Body of pancreas (tissue), 4 donors: ENCODE data around the gene EXOC3.

Experiments
- CTCF ChIP-seq, 7 experiments: fragments of 450-650 bp in 4 of 7; fragments of 200-600 bp in 3 of 7; sonication (generic) in 3 of 7; IDR thresholded peaks; one replicate each; pipeline ENCODE4 v1.5.1; 2016 to 2019; ENCODE audit warnings: antibody characterized with exemption in 7 of 7
- POLR2A ChIP-seq, 3 donors: fragments of 450-650 bp; IDR thresholded peaks; one replicate each; pipeline ENCODE4 v1.6.1; 2016; ENCODE audit warnings: antibody characterized with exemption in 3 of 3, mild to moderate bottlenecking in 2 of 3

DNA sequence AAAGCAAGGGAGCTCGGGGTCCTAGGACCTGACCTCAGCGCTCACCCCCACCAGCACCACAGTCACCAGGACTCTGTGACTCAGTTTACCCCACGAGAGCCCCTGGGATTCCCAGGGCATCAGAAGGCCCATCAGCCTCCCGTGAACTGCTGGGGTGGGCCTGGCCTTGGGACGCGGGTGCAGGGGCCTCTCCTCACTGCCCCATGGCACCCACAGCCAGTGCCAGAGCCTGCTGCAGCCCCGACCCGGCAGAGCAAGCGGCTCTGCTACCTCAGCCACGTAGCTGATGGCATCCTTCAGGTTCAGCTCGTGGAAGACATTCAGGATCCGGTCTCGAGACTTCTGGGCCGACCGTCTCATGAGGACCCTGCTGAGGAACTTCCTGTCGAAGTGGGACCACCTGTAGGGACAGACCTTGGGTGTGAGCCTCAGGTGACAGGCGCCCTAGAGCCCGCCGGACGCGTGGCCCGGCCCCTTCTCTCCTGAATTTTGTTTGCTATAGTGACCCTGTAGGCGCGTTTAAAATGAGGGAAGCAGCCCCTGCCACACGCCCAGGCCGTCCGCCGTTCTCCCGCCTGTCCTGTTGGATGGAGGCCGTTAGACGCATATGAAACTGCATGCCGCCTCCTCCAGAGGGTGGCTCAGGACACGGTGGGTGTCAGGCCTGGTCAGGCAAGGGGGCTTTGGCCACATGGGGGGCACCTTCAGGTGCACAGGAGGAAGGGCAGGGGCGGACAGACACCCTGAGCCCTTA is 36.8 kb downstream of the EXOC3 start:
- TF ChIP-seq CTCF (IDR thresholded peaks at IDR 0.05) (no peak), POLR2A (IDR thresholded peaks at IDR 0.05) (no peak)
